ENCODE data around the gene GTPBP4.
"Not testable (repeated sequence)": the region's sequence is repeated elsewhere in the genome, so short reads cannot be mapped to it uniquely, and the experiment has no call there.

GTPBP4 gene

DNA sequence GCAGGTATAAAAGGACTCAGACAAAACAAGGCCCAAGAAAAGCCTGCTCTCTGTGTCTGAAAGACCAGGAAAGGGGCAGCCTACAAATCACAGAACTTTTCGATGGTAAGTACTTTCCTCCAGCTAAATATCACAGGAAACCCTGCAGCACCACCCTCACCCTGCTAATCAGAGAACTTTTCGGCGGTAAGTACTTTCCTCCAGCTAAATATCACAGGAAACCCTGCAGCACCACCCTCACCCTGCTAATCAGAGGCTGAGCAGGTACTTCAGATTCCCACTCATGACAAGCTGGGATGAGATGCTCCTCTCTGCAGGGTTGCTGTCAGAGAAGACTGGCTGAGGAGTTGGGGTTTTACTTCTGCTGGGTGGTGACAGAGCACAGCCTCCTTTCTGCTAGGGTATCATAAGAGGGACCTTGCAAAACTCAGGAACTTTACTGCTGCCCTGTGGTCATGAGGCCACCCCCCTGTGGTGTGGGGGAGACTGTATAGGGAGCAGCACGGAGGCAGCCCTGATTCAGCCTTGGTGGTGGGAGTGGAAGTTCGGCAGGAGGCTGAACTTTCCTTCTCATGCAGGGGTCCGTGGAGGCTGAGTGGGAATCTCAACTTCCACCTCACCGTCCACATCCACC lies 75.1 kb downstream of the GTPBP4 start:
- DNase-seq = no peak

DNA sequence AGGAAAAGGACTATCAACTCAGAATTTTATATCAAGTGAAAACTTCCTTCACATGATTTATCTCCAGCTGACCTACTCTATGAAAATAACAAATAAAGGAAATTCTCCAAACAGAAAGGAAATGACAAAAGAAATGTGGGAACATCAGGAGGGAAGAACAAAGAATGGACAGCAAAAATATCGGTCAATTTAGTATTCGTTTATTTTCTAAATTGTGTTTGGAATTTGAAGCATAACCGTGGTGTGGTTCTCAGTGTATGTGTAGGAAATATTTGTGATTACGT lies 76.7 kb downstream of the GTPBP4 start:
- no peak for DNase-seq

DNA sequence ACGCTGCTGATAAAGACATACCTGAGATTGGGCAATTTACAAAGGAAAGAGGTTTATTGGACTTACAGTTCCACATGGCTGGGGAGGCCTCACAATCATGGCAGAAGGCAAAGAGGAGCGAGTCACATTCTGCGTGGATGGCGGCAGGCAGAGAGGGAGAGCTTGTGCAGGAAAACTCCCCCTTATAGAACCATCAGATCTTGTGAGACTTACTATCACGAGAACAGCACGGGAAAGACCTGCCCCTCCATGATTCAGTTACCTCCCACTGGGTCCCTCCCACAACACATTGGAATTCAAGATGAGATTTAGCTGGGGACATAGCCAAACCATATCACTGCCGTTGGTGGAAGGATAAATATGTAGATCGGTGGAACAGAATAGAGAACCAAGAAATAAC lies 78.5 kb downstream of the GTPBP4 start:
- DNase-seq = not testable (repeated sequence)

DNA sequence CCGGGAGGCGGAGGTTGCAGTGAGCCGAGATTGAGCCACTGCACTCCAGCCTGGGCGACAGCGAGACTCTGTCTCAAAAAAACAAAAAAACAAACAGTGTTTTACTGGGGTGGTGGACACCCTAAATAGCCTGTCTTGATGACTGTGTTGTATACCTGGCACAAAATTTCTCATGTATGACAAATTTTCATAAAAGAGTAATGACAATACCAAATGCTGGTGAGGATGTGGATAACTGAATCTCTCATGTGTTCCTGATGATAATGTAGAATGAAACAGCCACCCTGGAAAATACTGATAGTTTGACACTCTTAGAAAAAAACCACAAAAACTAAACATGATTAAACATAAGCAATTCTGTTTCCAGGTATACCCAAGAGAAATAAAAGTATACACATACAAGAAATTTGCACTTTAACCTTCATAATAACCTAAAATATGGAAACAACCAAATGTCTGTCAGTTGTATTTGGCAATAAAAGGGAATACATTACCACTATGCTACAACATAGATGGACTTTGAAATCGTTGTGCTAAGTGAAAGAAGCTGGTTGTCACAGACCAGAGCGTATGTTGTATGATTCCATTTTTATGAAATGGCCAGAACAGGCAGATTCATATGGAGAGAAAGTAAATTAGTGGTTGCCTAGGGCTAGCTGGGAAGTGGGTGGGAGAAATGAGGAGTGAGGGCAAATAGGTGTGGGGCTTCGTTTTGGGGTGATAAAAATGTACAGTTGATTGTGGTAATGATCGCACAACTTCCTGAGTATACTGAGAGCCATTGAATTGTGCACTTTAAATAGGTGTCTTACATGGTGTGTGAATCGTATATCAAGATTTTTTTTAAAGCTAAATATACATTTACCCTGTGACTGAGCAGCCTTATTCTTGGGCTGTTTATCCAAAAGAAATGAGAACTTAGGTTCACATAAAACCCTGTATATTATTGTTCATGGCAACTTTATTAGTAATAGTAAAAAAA lies 80.4 kb downstream of the GTPBP4 start:
- DNase-seq = peak; percentile 59

Measured in hematopoietic multipotent progenitor cell treated with erythropoietin and hydrocortisone succinate and interleukin-3 and kit ligand, for 6 days (in vitro differentiated cells).